CD4-positive, CD25-positive, alpha-beta regulatory T cell (primary cell): Measurements from ENCODE around the gene ZEB1. TPM values are rescaled to one million over a fixed set of nuclear protein-coding genes. Genes with fewer than 3 reads are reported as not detected.
A peak's percentile ranks its signal among the peaks of the same experiment; 100 is the strongest.
"Not testable (repeated sequence)": the region's sequence is repeated elsewhere in the genome, so short reads cannot be mapped to it uniquely, and the experiment has no call there.

Experiments
- ATAC-seq, 2 donors: fragments of 150-1000 bp; cut with Tn5 transposase; one replicate each; pipeline ENCODE4 v1.10.0; 2021; ENCODE audit warnings: low read depth in 2 of 2, moderate number of reproducible peaks in 2 of 2, moderate library complexity in 1 of 2
- DNase-seq, 3 donors: peaks; one replicate each; pipeline versions ENCODE4 v3.0.0 to v3.0.0-alpha.2; 2012 to 2022; ENCODE audit warnings: mixed read lengths in 1 of 3
- H3K27ac ChIP-seq: one replicate; pipeline ENCODE4 v1.7.0; 2013; ENCODE audit warnings: mild to moderate bottlenecking, low read length; ENCODE audit not compliant: insufficient read depth, poor library complexity, severe bottlenecking
- H3K27me3 ChIP-seq: one replicate; pipeline ENCODE4 v1.7.0; 2013; ENCODE audit warnings: low read length; ENCODE audit not compliant: control insufficient read depth, insufficient read depth
- H3K36me3 ChIP-seq: one replicate; pipeline ENCODE4 v1.7.0; 2013; ENCODE audit warnings: mild to moderate bottlenecking, low read length, moderate library complexity; ENCODE audit not compliant: control insufficient read depth, insufficient read depth
- H3K4me1 ChIP-seq: 2 replicates; pipeline ENCODE4 v1.7.0; 2013; ENCODE audit warnings: mild to moderate bottlenecking, low read length; ENCODE audit not compliant: insufficient read depth, control insufficient read depth, poor library complexity, severe bottlenecking
- H3K4me3 ChIP-seq: one replicate; pipeline ENCODE4 v1.7.0; 2013; ENCODE audit warnings: low read depth, mild to moderate bottlenecking, low read length, moderate library complexity
- H3K9me3 ChIP-seq, 2 experiments: 1 replicate in 1 of 2; 2 replicates in 1 of 2; pipeline ENCODE4 v1.7.0; 2013; ENCODE audit warnings: low read length in 2 of 2, mild to moderate bottlenecking in 1 of 2, moderate library complexity in 1 of 2; ENCODE audit not compliant: control insufficient read depth in 2 of 2
- H3K27ac Mint-ChIP-seq, 3 donors: one replicate each; pipeline ENCODE4 v1.8.0; 2020 to 2022; ENCODE audit warnings: mild to moderate bottlenecking in 3 of 3, mixed read lengths in 3 of 3, moderate library complexity in 2 of 3
- H3K27me3 Mint-ChIP-seq: one replicate; pipeline ENCODE4 v1.8.0; 2022; ENCODE audit warnings: mild to moderate bottlenecking, mixed read lengths
- H3K36me3 Mint-ChIP-seq: one replicate; pipeline ENCODE4 v1.8.0; 2020; ENCODE audit warnings: mixed read lengths
- H3K4me1 Mint-ChIP-seq, 4 donors: one replicate each; pipeline ENCODE4 v1.8.0; 2020 to 2022; ENCODE audit warnings: mixed read lengths in 4 of 4, mild to moderate bottlenecking in 1 of 4
- H3K4me3 Mint-ChIP-seq, 4 donors: one replicate each; pipeline ENCODE4 v1.8.0; 2020 to 2022; ENCODE audit warnings: mild to moderate bottlenecking in 4 of 4, mixed read lengths in 4 of 4, moderate library complexity in 3 of 4
- H3K9me3 Mint-ChIP-seq, 7 donors: one replicate each; pipeline ENCODE4 v1.8.0; 2020 to 2022; ENCODE audit warnings: mixed read lengths in 7 of 7, mild to moderate bottlenecking in 3 of 7, moderate library complexity in 2 of 7
- polyA plus RNA-seq, 4 donors: library from polyadenylated mRNA; unstranded; fragments of 300-500 nt; fragmentation: Illumina TruSeq; gene quantifications; one replicate each; pipeline ENCODE4 v1.2.3, GENCODE V29; 2021
- total RNA-seq: library from RNA; stranded (reverse); gene quantifications from one replicate; pipeline ENCODE4 v1.2.3, GENCODE V29; 2022

ZEB1 gene
- total and polyA plus RNA-seq, 5 donors from 2014 or later: 26.2 to 150 (median 30.8) TPM

GRCh38 chr10:31568252-31568861, 249.3 kb downstream of the ZEB1 start:
- H3K27me3 ChIP-seq, H3K4me1 ChIP-seq: not testable (repeated sequence)

GRCh38 chr10:31574577-31574976, 255.6 kb downstream of the ZEB1 start:
- no peaks in the 10 kb centered on the region for H3K9me3 ChIP-seq
- ATAC-seq (no peak), DNase-seq (no peak)
- Mint-ChIP-seq H3K4me3 (no peak overlapping the region), H3K9me3 (peaks cover 0 to 8% (median 2%) of the 10 kb centered on the region in 7 donors), H3K36me3 (no peaks in the 10 kb centered on the region), H3K4me1 (peaks cover 0 to 6% (median 1%) of the 10 kb centered on the region in 4 donors), H3K27me3 (peaks cover 14% of the 10 kb centered on the region), H3K27ac (no peak overlapping the region)
- no peak overlapping the region for H3K27ac ChIP-seq
- no peaks in the 10 kb centered on the region for H3K4me1 ChIP-seq
- H3K27me3 ChIP-seq: peaks cover 2% of the 10 kb centered on the region
- H3K4me3 ChIP-seq: no peak overlapping the region
- H3K36me3 ChIP-seq: no peaks in the 10 kb centered on the region

More at GRCh38 chr10:31568252-31568861, 249.3 kb downstream of the ZEB1 start:
- Mint-ChIP-seq H3K9me3 (peaks cover 0 to 11% (median 6%) of the 10 kb centered on the region in 7 donors), H3K27me3 (peaks cover 16% of the 10 kb centered on the region)
- not testable (repeated sequence) for H3K4me3 ChIP-seq, DNase-seq, H3K4me3 Mint-ChIP-seq, H3K4me1 Mint-ChIP-seq, H3K27ac Mint-ChIP-seq, ATAC-seq, H3K9me3 ChIP-seq, H3K27ac ChIP-seq, H3K36me3 Mint-ChIP-seq, H3K36me3 ChIP-seq

GRCh38 chr10:31578181-31578852, 259.3 kb downstream of the ZEB1 start:
- no peak overlapping the region for H3K4me3 ChIP-seq
- no peak for ATAC-seq
- no peak overlapping the region for H3K27ac ChIP-seq
- H3K27me3 ChIP-seq: peaks cover 2% of the 10 kb centered on the region
- peaks cover 0 to 8% (median 2%) of the 10 kb centered on the region in 7 donors for H3K9me3 Mint-ChIP-seq
- no peaks in the 10 kb centered on the region for H3K36me3 ChIP-seq
- no peaks in the 10 kb centered on the region for H3K9me3 ChIP-seq
- H3K4me1 Mint-ChIP-seq: peaks cover 0 to 6% (median 1%) of the 10 kb centered on the region in 4 donors
- H3K4me1 ChIP-seq: no peaks in the 10 kb centered on the region
- H3K27ac Mint-ChIP-seq: peak overlapping the region in 1 of 3 donors; percentile 11
- peaks cover 13% of the 10 kb centered on the region for H3K27me3 Mint-ChIP-seq
- peak overlapping the region in 1 of 4 donors; percentile 33 for H3K4me3 Mint-ChIP-seq
- no peak for DNase-seq
- no peaks in the 10 kb centered on the region for H3K36me3 Mint-ChIP-seq

- Mint-ChIP-seq H3K27me3 (peaks cover 13% of the 10 kb centered on the region), H3K9me3 (peaks cover 0 to 8% (median 2%) of the 10 kb centered on the region in 7 donors), H3K36me3 (no peaks in the 10 kb centered on the region), H3K27ac (peak overlapping the region in 1 of 3 donors; percentile 11), H3K4me3 (no peak overlapping the region), H3K4me1 (peaks cover 0 to 6% (median 1%) of the 10 kb centered on the region in 4 donors)
- ATAC-seq (no peak), DNase-seq (no peak)
- no peak overlapping the region for H3K27ac ChIP-seq
- no peak overlapping the region for H3K4me3 ChIP-seq
- peaks cover 2% of the 10 kb centered on the region for H3K27me3 ChIP-seq
- no peaks in the 10 kb centered on the region for H3K4me1 ChIP-seq
- no peaks in the 10 kb centered on the region for H3K36me3 ChIP-seq
- H3K9me3 ChIP-seq: no peaks in the 10 kb centered on the region
These were observed 259.9 kb downstream of the ZEB1 start for GRCh38 chr10:31578951-31579350.
